DND-41 (cell line): Measurements from ENCODE around the gene PNKD.

Experiments
- EZH2 ChIP-seq: IDR thresholded peaks from 3 replicates; pipeline ENCODE4 v1.6.1; 2012; ENCODE audit warnings: borderline replicate concordance, low read depth, mild to moderate bottlenecking, moderate library complexity, low read length, inconsistent platforms; ENCODE audit not compliant: severe bottlenecking
- TF ChIP-seq, protein P1 (sequence below): IDR thresholded peaks from 2 replicates; pipeline ENCODE4 v1.5.1; 2012; ENCODE audit warnings: borderline replicate concordance, low read length, moderate library complexity, mild to moderate bottlenecking; ENCODE audit not compliant: poor library complexity, severe bottlenecking; ENCODE audit errors: extremely low read depth

- TF ChIP-seq, protein P1, sequence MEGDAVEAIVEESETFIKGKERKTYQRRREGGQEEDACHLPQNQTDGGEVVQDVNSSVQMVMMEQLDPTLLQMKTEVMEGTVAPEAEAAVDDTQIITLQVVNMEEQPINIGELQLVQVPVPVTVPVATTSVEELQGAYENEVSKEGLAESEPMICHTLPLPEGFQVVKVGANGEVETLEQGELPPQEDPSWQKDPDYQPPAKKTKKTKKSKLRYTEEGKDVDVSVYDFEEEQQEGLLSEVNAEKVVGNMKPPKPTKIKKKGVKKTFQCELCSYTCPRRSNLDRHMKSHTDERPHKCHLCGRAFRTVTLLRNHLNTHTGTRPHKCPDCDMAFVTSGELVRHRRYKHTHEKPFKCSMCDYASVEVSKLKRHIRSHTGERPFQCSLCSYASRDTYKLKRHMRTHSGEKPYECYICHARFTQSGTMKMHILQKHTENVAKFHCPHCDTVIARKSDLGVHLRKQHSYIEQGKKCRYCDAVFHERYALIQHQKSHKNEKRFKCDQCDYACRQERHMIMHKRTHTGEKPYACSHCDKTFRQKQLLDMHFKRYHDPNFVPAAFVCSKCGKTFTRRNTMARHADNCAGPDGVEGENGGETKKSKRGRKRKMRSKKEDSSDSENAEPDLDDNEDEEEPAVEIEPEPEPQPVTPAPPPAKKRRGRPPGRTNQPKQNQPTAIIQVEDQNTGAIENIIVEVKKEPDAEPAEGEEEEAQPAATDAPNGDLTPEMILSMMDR, result no peak
- TF ChIP-seq EZH2, result no peak
Measured at GRCh38 chr2:218238887-218239286, 31.4 kb upstream of the PNKD start.
